AG09309 (cell line): ENCODE measurements around the gene WT1.

Experiments used
- DNase-seq: peaks from one replicate; pipeline ENCODE4 v3.0.0-alpha.2; 2010; ENCODE audit warnings: low read depth
- H3K4me3 ChIP-seq: 2 replicates; pipeline ENCODE4 v1.5.1; 2011; ENCODE audit warnings: mild to moderate bottlenecking, low read depth, low read length, moderate library complexity; ENCODE audit not compliant: control insufficient read depth
- TF ChIP-seq, protein P1 (sequence below): IDR thresholded peaks from 2 replicates; pipeline ENCODE4 v1.5.1; 2011; ENCODE audit warnings: mild to moderate bottlenecking, low read depth, low read length, inconsistent platforms; ENCODE audit not compliant: insufficient read depth, control insufficient read depth; ENCODE audit errors: missing control alignments

Gene WT1

DNA sequence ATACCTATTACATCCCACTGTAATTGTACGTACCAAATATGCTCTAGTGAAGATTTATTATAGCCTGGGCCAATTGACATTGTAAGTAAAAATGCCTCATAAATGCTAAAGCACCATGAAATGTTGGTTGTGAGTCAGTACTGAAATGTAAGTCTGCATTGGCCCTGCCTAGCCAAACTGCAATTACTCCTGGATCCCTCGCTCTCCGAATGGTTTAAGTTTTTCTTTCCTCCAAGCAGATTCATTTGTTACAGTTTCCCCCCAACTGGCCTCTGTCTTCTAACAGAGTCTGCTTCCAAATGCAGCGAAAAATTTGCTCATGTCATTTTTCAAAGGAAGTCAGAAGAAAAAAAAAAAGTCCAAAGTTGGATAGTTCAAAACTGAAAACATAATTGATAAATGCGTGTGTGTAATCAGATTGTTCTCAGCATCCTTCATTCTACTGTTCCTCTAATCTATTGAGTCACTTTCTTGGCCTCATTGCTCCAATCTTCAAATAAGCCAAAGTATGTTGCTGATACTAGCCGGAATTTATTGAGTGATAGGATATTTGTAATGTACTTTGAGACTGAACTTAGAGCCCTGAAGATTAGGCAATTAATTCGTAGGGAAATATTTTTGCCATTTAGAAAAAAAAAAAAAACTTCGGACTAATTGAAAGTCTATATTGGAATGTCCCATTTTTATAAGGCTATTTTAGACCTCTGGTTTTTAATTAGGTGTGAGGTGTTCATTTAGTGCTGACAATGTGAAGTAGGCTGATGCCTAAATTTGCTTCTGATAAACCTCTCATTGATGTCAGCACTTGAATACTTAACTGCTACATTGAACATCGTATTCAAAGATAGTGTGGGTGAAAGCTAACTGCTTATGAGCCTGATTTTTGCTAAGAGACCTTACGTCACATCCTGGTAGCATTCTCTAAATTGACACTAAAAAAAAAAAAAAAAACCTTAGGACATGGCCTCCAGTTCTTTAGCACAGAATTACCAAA is 93.4 kb downstream of the WT1 start:
- no peak overlapping the region for H3K4me3 ChIP-seq
- no peak for DNase-seq
- TF ChIP-seq, protein P1, sequence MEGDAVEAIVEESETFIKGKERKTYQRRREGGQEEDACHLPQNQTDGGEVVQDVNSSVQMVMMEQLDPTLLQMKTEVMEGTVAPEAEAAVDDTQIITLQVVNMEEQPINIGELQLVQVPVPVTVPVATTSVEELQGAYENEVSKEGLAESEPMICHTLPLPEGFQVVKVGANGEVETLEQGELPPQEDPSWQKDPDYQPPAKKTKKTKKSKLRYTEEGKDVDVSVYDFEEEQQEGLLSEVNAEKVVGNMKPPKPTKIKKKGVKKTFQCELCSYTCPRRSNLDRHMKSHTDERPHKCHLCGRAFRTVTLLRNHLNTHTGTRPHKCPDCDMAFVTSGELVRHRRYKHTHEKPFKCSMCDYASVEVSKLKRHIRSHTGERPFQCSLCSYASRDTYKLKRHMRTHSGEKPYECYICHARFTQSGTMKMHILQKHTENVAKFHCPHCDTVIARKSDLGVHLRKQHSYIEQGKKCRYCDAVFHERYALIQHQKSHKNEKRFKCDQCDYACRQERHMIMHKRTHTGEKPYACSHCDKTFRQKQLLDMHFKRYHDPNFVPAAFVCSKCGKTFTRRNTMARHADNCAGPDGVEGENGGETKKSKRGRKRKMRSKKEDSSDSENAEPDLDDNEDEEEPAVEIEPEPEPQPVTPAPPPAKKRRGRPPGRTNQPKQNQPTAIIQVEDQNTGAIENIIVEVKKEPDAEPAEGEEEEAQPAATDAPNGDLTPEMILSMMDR, result no peak

DNA sequence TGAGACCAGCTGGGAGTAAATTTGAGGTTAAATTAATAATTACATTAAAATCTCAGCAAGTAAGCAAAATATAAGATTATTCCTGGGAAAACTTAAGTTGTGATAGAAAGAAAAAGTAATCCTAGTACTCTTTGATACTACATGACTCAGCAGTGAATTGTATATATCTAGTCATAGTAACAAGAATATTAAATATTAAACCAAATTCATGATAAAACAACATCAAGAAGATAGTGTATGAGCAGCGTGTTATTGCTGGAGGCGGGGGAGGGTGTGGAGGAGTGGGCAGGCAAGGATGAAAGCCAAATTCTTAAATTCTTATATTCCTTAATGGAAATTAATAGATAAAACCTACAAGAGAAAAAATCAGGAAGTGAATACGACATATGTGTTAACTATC is 95.2 kb downstream of the WT1 start:
- no peak for DNase-seq
- H3K4me3 ChIP-seq, result no peak overlapping the region
- TF ChIP-seq, protein P1, result no peak
